HG03039 (cell line): Measurements from ENCODE around the gene XIST.
"Not testable (repeated sequence)": the region's sequence is repeated elsewhere in the genome, so short reads cannot be mapped to it uniquely, and the experiment has no call there.

Experiments
- ATAC-seq: cut with Tn5 transposase; IDR thresholded peaks from one replicate; pipeline ENCODE4 v1.9.1; 2021; ENCODE audit warnings: mild to moderate bottlenecking, moderate library complexity; ENCODE audit not compliant: unreplicated experiment

XIST gene

DNA sequence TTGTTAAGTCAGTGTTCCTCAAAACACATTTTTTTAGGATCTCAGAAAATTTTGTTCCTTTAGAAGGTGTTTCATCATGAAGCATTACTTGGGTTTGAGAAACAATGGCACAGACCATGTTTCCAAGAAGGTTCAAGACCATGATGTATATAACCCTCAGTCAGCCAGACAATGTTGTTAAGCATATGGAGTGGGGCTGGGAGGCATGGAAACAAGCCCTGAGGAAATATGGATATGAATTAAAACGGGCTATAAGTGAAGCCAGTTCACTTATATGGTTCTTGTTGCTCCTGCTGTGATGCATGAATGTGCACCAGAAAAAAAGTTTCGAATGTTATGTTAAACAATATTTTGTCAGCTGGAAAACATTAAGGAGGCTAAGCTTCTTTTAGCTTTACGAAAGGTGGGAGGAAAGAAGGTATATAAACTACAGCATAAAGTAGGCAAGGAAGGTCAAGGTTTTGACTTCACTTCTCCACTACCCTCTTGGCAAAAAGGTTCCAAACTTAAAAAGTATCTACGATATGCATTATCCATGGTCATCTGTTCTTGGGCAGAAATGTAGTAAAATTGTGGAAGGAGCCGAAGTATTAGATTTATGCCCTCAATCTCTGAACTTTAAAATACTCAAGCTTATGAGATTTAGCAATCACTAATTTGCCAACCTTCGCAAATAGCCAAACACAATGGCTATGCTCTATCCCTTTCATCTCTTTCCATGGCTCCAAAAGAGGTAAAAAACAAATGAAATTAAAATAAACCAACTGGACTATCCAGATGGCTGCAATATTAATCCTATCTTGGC, 12.2 kb downstream of the XIST start:
- no peak for ATAC-seq

- ATAC-seq = no peak
These were observed 13.4 kb downstream of the XIST start for GRCh38 chrX:73839152-73839551.

DNA sequence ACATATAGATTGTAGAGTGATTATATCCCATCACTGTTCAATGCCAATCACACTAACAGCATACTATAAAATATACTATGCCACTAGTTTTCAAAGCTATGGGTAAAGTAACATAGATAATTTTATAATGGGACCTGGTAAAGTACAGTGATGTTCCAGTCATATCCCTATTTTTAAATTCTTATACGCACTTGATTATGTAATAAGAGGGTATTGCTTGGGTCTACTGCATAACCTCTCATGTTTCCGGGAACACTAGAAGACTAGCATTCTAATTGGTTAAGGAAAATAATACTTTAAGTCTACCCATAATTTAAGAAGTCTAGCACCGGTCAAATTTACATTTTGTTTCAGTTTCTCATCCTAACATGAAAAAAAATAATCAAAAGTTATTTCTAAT, 14.4 kb downstream of the XIST start:
- ATAC-seq = no peak

GRCh38 chrX:73836956-73837477, 15.5 kb downstream of the XIST start:
- ATAC-seq = no peak

GRCh38 chrX:73834219-73834618, 18.3 kb downstream of the XIST start:
- ATAC-seq = no peak

GRCh38 chrX:73832319-73832718, 20.2 kb downstream of the XIST start:
- no peak for ATAC-seq

- ATAC-seq = no peak
These were observed 21.0 kb downstream of the XIST start for GRCh38 chrX:73831500-73831899.

DNA sequence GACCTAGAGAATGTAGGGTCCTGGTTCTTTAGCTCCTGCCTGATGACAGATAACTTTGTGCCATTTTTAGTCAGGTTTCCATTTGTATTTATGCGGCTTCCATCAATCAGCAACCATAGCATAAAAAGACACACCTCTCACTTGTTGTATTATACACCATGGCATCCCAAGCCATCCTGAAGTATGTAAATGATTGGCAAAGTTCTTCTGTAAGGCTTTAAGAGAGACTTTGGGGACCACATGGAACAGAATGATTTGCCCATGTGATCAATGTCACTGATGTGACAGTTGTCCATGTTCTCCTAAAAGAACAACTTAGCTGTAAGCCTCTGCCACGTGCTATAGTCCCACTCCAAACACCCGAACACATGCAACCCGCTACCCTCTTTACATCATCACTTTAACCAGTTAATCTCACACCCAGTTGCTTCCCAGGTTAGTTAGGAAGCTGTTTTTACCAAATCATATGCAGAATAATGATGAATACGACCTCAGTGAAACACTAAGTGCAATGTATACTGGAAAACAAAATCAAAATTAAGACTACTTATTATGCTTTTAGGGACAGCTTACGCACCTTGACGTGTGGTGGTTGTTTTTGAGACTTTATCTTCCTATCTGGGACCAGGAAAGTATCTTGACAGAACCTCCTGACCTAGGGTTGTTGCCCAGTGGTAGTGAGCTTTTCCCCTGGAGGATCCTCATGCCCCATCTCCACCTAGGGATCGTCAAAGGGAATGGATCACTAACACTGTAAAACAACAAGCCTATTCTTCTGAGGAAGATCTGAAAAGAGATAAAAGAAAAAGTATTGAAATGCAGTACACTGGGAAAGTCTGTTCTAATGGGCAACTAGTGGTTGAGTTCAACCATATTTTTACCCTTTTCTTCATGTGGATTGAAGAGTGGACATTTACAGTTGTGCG, 21.8 kb downstream of the XIST start:
- no peak for ATAC-seq

DNA sequence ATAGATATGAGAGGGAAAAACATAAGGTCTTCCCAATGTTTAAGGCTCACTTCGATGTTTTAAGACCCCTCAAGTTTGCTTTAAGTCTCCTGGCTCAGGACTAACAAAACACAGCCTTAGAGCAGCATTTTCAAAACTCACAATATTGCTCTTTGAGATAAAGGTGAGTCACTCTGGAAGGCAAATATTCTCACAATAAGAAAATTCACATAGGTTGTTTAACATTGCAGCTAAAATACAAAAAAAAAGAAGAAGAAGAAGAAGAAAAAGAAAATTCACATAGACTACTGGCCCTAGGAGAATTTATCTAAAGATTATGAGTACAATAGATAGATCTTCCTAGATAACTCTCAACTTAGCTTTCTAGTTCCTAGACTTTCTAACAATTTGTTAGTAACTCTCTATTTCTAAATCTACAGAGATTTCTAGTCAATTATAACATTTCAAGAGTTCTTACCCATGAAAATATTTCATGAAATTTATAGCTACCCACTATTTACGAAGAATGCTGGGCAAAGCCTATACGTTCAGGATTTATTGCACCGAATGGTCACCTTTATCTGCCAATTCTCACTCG, 22.5 kb downstream of the XIST start:
- ATAC-seq = no peak

DNA sequence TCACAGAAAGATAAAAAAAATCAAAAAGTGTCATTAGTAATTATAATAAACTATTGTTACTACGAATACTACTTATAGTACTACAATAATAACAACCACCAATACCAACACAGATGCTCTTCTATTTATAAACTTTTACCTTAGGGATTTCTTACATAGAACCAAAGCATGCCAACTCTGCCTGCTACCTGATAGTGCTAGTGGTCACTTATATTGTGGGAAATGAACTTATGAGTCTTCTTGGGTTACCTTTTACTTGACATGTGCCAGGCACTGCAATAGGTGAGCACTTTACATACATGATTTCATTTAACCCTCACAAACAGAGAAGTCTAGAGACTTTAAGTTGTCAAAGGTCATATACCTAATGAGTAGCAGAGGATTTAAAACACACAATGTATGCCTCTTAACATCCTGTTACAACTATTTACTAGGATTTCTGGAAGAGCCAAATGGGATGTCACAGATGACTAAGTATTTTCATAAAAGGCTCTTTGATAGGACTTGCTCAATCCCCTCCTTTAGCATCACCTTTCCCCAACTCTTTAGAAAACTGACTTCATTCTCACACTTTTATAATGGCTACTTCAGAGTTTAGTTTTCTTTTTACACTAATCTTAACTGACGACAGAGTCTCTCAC, 24.3 kb downstream of the XIST start:
- ATAC-seq = no peak

- no peak for ATAC-seq
These were observed 25.1 kb downstream of the XIST start for GRCh38 chrX:73827406-73827805.

DNA sequence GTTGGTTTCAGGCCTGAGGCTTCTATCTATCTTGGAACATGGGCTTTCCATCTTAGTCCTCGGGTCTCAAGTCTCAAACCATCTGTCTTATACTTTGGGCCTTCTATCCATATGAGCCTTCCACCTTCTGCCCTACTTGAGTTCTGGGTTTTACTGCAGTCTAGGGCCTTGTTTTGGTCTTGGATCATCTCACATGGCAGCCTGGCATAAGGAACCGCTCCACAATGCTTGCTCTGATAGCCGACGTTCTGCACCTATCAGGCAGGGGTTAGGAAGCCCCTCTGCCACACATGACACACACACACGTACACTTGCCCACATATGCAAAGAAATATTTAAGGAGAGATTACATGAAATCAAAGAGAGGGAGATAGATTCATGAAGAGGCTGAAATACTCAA, 25.5 kb downstream of the XIST start:
- no peak for ATAC-seq

DNA sequence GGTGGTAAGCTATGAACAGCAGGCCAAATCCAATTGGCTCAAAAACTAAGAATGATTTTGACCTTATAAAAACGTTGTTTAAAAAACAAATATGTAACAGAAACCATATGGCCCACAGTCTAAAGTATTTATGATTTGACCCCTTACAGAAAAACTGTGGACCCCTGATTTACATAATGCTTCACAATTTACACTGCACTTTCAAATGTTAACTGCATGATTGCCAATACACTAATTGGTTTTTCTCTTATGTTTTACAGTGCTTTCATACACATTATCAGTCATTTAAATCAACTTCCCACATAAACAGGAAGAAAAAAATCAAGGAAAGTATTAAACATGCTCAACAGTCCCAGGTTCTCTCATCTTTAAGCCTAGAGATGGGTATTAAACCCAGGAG, 26.9 kb downstream of the XIST start:
- no peak for ATAC-seq

GRCh38 chrX:73823473-73824004, 29.0 kb downstream of the XIST start:
- no peak for ATAC-seq

- ATAC-seq = no peak
These were observed 29.7 kb downstream of the XIST start for GRCh38 chrX:73822775-73823174.

DNA sequence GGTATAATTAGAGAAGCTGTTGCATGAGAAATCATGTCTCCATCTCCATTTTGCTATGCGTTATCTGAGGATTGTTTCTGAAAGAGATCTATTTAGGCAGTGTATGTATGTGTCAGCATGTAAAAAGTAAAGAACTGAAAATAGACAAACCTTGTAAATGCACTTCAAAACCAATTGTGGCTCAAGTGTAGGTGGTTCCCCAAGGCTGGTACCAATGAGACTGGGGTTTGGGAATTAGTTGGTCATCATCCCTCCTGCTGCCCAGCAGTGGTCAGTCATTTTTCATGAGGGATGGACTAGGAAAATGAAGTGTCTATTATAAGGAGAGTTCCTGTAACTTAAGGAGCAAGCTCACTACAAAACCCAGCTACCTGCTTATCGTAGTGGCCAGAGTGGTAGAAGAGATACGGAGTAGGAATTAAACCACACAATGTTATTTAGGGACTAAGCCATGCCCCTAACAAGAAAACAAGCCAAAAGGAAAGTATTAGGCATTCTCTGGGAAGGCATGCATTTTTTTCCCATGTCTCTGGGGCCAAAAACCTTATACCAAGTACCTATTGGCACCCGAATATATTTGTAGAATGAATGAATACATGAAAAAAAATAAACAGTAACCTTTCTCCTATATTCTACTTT, 30.5 kb downstream of the XIST start:
- no peak for ATAC-seq

DNA sequence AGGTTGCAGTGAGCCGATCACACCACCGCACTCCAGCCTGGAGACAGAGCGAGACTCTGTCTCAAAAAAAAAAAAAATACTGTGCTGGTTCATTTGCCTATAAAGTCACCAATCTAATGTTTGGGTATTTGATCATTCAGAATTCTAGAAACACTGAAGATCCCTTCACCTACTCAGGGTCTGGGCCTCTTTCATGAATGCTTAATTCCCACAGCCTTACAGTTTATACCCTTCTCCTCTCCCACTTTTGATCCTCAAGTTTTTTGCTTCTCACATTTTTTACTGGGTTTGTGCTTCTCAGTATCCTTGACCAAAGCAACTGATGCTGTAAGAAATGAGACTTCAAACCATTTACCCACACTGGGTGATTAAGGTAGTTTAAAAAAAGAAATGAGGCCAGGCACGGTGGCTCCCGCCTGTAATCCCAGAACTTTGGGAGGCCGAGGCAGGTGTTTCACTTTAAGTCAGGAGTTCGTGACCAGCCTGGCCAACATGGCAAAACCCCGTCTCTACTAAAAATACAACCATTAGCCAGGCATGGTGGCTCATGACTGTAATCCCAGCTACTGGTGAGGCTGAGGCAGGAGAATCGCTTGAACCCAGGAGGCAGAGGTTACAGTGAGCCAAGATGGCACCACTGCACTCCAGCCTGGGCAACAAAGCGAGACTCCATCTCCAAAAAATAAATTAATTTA, 32.5 kb downstream of the XIST start:
- ATAC-seq = not testable (repeated sequence)

DNA sequence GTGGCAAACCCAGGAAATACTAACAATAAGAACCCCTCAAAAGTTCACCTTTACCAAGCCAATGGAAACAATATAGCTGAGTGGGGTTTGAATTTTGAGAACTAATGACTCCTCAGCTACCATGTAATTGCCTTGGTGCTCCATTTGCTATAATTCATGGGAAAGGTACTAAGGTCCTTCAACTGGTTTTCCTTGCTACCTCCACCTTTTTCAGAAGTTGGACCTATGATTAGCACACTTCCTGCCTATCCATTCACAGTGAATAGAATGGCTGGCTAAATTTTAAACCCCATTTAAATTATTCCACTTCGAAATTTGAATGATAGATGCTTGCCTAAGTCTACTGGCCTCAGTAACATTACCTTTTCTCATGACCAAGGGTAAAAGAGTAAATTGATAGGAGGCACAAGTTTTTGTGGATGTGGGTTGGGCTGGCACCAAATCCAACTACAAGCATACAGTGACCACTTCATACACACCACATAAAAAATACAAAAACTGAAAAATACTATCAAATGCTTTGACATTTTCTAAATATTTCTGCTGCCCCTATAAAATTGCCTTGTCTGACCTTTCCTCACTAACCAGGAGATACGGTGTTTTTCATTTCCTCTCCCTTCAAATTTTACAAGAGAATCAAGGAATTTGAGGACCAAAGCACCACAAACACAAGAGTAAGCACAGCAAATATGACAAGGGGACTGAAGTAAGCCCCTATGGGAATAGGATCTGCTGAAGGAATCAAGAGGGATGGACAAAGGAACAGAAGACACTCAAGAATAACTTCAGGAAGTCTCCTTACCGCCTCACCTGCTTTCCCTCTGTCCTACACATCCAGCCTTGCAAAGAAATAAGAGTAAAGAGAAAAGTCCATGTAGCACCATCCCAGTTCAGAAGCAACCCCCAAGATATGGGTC, 34.1 kb downstream of the XIST start:
- ATAC-seq = no peak
